Urothelium cell line (cell line): ENCODE results near the gene CBLIF.
"Not testable (repeated sequence)": the region's sequence is repeated elsewhere in the genome, so short reads cannot be mapped to it uniquely, and the experiment has no call there.

Source experiments
- DNase-seq: peaks from one replicate; pipeline ENCODE4 v3.0.0; 2011; ENCODE audit warnings: low spot score, mixed read lengths
- FAIRE-seq: peaks from 2 replicates; lab custom pipeline; 2011; peaks lifted over from hg19 to GRCh38; lab: Jason Lieb, UNC

Gene CBLIF

GRCh38 chr11:59845399-59845798 is at the start of gene CBLIF:
Gene CBLIF (minus strand): TSS chr11:59845499. CDS start chr11:59845453, 46 bp downstream.
- DNase-seq (no peak), FAIRE-seq (no peak)

DNA sequence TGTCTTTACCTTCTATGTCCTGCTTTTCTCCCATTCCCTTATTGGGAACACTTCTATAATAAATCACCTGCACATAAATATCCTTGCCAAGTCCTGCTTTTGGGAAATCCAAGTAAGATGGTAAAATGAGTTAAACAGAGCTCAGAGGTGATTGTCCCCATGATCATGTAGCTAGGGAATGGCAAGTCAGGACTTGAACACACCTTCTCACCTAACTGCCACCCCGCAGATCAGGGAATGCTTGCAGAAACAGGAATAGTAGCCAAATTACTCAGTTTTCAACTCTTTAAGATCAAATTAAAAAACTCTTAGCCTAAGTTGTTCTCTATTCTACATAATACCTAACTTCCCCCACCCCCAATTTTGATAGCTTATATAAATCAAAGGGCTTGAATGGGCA is 49.3 kb upstream of the CBLIF start:
- FAIRE-seq: no peak
- no peak for DNase-seq

GRCh38 chr11:59891781-59892181 is 46.5 kb upstream of the CBLIF start:
- no peak for FAIRE-seq
- DNase-seq: no peak

DNA sequence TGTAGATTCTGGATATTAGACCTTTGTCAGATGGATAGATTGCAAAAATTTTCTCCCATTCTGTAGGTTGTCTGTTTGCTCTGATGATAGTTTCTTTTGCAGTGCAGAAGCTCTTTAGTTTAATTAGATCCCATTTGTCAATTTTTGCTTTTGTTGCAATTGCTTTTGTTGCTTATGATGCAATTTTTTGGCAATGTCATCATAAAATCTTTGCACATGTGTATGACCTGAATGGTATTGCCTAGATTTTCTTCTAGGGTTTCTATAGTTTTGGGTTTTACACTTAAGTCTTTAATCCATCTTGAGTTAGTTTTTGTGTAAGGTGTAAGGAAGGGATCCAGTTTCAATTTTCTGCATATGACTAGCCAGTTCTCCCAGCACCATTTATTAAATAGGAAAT is 41.9 kb upstream of the CBLIF start:
- DNase-seq, FAIRE-seq: not testable (repeated sequence)

DNA sequence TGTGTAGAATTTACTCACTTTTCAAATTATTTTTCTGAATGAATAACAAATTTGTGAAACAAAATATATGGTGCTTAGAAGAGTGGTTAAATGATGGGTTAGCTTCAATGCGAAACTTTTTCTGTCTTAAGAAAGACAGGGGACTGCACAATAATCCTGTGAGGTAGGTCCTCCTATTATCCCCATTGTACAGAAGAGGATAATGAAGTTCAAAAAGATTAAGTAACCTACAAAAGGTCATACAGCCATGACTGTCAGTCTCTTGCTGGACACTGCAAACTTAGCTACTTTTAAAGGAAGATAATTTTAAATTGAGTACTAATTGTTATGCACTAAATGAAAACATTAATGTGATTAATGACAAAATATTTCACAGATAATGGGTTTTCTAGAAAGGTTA is 38.3 kb upstream of the CBLIF start:
- FAIRE-seq: no peak
- DNase-seq: no peak

DNA sequence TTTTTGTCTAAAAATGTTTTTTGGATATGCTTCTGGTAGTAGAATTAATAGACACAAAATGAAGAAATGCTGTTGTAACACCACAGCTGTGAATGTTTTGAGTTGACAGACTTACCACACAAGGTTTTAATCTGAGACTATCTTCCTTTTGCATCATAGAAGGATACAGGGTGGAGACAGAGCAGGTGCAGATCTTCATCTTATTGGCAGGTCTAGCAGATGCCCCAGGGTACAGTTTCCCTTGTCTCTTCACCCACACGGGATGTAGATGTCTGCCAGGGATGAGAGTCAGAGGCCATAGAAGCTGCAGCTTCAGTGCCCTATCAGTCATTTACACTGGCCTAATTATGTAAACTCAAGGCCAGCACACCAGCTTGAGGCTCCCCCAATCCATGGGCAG is 34.3 kb upstream of the CBLIF start:
- DNase-seq (no peak), FAIRE-seq (no peak)

DNA sequence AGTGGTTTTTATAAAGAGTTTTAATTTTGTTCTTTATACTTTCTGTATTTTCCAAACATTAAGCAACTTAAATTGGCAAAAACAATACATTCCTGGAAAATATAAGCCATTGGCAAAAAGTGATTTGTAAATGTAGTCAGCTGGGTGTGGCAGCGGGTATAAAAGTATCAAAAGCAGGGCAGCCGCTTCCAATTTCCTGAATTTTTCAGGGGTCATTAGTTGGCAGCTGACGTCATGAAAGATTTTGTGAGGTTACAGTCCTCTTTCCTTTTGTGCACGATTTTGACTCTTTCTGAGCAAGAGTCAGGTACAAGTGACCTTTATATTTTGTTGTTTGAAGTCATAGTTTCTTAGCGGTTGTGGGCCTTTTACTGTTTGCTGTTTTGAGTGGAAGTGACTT is 33.3 kb upstream of the CBLIF start, which contains the start of gene OOSP3:
TSS of gene OOSP3 (plus strand) at position 208 of the 400 bp plus-strand sequence. CDS start at position 235, 27 bp downstream.
- no peak for FAIRE-seq
- DNase-seq: no peak

- DNase-seq (no peak), FAIRE-seq (no peak)
Measured at GRCh38 chr11:59877784-59878183, 32.5 kb upstream of the CBLIF start.

DNA sequence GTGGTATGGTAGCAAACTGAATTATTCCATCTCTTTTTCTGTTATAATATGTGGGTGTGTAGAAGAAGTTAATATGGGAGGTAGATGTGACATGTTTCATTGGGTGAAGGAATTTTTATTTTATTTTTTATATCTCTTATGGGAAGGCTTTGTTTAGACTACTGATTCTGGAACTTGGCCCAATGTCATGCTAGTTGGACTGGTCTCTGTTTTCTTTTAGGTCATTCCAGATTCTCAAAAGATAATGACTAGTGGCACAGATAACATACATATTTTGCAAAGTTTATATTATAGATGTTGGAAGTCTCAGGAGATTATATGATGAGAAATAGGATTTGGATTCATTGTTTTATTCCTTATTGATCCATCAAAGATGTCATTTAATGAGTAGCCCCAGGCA is 32.0 kb upstream of the CBLIF start:
- no peak for DNase-seq
- no peak for FAIRE-seq

DNA sequence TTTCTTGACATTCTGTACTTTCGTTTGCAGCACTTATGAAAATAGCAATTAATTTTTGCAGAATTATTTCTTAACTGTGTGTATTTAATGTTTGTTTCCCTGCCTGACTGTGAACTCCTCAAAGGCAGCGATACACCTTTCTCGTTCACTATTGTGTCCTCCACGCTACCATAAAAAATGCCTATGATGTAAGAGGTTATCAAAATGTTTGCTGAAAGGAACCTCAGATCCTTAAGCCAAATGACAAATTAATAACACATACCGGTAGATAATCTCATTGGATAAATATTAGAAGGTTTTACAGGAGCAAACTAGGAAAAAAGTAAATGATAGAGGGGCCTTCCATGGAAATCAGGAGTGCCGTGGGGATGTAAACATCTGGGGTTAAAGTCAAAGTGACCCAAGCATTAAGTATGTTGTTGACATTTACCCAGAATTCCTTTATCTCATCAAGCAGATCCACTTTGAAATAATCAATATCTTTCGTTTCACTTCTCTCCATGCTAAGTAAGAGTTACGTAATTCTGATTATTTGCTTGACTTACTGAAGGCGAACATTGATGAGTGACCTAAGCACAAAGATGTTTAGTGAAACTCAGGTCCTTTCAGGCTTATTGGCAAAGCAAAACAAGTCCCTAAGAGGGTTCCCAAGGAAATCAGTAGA is 30.7 kb upstream of the CBLIF start:
- FAIRE-seq (no peak), DNase-seq (no peak)

DNA sequence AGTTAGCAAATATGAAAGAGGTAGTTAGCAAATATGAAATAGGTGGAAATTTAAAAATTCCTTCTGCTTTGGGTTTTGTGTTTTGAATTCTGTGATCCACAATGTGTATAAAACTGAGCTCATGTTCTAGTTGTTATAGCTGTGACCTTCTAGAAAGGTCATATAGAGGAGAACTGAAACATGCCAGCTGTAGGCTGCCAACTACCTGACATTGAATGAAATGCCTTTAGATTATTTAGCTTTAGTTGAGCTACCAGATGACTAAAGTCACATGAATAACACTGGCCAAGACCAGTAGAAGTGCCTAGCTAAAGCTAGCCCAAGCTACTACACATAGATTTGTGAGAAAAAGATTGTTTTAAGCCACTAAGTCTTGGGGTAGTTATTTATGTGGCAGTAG is 26.8 kb upstream of the CBLIF start:
- no peak for FAIRE-seq

GRCh38 chr11:59867946-59868345 is 22.6 kb upstream of the CBLIF start:
- DNase-seq (no peak), FAIRE-seq (no peak)

More for the DNA sequence above, 26.8 kb upstream of the CBLIF start:
- DNase-seq: no peak

DNA sequence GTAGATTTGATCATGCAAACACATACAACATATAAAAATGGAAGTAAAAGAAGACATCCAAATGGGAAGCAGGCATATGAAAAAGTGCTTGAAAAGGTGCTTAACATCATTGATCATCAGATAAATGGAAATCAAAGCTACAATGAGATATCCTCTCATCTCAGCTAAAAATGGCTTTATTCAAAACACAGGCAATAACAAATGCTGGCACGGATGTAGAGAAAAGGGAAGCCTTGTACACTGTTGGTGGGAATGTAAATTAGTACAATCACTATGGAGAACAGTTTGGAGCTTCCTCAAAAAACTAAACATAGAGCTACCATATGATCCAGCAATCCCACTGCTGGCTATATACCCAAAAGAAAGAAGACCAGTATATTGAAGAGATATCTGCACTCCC is 21.5 kb upstream of the CBLIF start:
- no peak for FAIRE-seq
- DNase-seq: no peak

- DNase-seq (peak; percentile 14), FAIRE-seq (no peak)
Measured at GRCh38 chr11:59866397-59866796, 21.1 kb upstream of the CBLIF start, which contains the start of gene TCN1. Gene TCN1 (minus strand): TSS chr11:59866487. CDS start chr11:59866470, 17 bp downstream.

GRCh38 chr11:59865031-59865430 is 19.7 kb upstream of the CBLIF start:
- DNase-seq (peak; percentile 47), FAIRE-seq (no peak)

DNA sequence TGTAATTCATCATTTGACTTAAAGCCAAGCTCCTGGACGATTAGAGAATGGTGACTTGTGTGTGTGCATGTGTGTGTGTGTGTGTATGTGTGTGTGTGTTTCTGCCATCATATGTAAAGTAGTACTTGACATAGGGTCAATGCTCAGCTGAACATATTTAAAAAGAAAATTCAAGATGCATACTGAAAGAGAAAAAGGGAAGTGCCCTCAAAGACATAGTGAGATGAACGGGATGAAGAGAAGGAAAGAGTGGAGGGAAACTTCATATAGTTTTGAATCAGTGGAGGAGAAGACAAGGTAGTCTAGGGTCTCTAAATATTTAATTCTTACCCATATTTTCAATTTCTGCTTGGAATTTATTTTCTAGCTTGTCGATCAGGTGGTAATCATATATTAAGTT is 17.0 kb upstream of the CBLIF start:
- FAIRE-seq: no peak
- no peak for DNase-seq

- FAIRE-seq: no peak
- no peak for DNase-seq
Measured at GRCh38 chr11:59859673-59860072, 14.4 kb upstream of the CBLIF start.

DNA sequence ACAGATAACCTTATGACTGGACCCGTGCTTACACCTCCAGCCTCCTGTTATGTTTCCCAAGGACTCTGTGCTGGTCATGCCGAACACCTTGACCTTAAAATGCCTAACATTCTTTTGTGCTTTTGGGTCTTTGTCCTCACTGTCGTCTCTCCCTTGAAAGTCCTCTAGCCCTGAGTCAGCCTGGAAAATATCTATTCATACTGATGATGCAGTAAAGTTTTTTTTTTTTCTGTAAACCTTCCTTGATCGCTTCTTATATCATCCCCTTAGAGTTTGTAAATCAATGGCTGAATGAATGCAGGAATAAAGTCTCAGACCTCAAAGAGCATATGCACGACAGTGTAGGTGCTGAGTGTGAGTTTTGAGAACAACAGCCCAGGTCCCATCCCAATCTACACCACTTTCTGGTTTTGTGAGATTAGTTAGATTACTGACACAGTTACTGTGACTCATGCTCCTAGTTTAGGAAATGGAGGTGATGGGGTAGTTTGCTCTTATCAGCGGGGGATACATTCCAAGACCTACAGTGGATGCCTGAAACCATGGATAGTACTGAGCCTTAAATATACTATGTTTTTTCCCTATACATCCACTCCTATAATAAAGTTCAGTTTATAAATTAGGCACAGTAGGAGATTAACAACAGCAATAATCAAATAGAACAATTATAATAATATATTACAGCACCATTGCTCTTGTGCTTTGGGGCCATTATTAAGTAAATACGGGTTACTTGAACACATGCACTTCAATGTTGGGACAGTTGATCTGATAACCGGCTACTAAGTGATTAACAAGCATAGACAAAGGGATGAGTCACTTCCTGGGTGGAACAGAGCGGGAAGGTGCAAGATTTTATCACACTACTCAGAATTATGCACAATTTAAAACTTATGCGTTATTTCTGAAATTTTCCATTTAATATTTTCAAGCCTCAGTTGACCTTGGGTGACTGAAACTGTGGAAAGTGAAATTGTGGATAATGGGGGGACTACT is 12.4 kb upstream of the CBLIF start:
- peak; percentile 59 for DNase-seq
- FAIRE-seq: no peak

DNA sequence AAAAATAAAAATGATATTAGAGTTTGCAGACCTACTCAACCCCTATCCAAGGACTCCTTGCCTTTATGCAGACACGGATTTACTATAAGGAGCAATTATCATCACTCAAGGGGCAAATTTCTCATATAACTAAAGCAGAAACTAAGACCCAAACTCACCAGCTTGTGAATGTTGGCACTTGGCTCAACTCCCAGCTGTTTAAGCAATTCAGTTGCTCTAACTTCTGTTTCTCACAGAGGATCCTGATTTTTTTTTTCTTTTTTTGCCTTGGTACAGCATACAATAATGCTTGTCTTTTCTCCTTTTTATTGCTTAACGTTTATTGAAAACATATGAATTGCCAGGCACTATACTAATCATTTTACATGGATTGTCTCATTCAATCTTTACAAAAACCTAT is 9.6 kb upstream of the CBLIF start:
- FAIRE-seq (no peak), DNase-seq (no peak)

- not testable (repeated sequence) for DNase-seq, FAIRE-seq
Measured at GRCh38 chr11:59851416-59851815, 6.1 kb upstream of the CBLIF start.

GRCh38 chr11:59849551-59849950 is 4.3 kb upstream of the CBLIF start:
- DNase-seq, FAIRE-seq: not testable (repeated sequence)

- FAIRE-seq (no peak), DNase-seq (no peak)
Measured at GRCh38 chr11:59849129-59849528, 3.8 kb upstream of the CBLIF start.
